ENCODE measurements around the gene TTN.

TTN gene

DNA sequence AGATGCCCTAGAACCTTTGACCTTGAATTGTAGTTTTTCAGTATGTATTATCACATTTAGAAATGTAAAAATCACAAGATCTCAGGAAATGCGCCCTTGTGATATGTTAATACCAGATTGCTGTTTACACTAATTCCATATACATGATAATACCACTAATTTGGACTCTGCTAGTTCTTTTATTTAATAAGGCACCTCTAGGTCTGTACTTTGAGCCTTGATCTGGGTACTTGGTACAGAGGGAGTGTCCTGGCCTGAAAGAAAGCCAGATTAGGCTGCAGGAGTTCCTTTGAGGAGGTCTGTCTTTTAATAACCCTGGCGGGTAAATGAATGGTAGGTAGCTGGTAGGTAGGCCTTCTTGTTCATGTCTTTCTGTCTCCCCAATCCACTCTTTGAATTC lies 300.7 kb downstream of the TTN start:
- no peaks in the 10 kb centered on the region for H3K27me3 ChIP-seq (ENCODE audit: insufficient read depth, insufficient read length)
- no peak overlapping the region for H3K4me3 ChIP-seq (ENCODE audit: insufficient read length, low read depth)
- H3K4me1 ChIP-seq (ENCODE audit: insufficient read depth, insufficient read length): peaks cover 3% of the 10 kb centered on the region
- H3K36me3 ChIP-seq (ENCODE audit: insufficient read depth, insufficient read length, low read length): peaks cover 29% of the 10 kb centered on the region
- no peak for DNase-seq (ENCODE audit: low read depth, low spot score)
- TF ChIP-seq ZNF274 (IDR thresholded peaks at IDR 0.05; ENCODE audit: low read depth, low read length) (no peak), YY1 (IDR thresholded peaks at IDR 0.05; ENCODE audit: insufficient read depth, insufficient read length) (no peak), SUZ12 (IDR thresholded peaks at IDR 0.05; ENCODE audit: extremely low read depth, insufficient read depth, insufficient read length) (no peak)
- H3K9me3 ChIP-seq (ENCODE audit: insufficient read depth, low read length): no peaks in the 10 kb centered on the region
- H3K9ac ChIP-seq (ENCODE audit: insufficient read length, low read depth): no peak overlapping the region

DNA sequence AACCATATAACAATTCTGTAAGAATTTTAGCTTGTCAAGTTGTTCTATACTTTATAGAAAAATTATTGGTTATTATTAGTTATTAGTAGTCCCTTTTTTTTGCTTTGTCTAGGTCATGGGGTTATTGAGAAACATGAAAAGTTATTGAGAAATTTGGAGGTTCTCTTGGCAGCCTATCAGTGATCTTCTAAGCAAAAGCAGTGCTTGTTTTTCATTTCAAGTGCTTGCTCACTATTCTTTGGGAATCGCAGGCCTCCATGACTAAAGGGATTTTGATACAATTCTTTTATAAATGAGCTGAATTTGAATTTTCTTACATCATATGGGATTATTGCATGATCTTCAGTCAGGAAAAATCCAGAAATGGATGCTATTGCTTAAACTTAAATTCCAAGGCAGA lies 301.1 kb downstream of the TTN start:
- Histone ChIP-seq H3K36me3 (ENCODE audit: insufficient read depth, insufficient read length, low read length) (peaks cover 30% of the 10 kb centered on the region), H3K9me3 (ENCODE audit: insufficient read depth, low read length) (no peaks in the 10 kb centered on the region), H3K9ac (ENCODE audit: insufficient read length, low read depth) (no peak overlapping the region), H3K4me1 (ENCODE audit: insufficient read depth, insufficient read length) (peaks cover 3% of the 10 kb centered on the region), H3K4me3 (ENCODE audit: insufficient read length, low read depth) (no peak overlapping the region), H3K27me3 (ENCODE audit: insufficient read depth, insufficient read length) (no peaks in the 10 kb centered on the region)
- no peak for DNase-seq (ENCODE audit: low read depth, low spot score)
- TF ChIP-seq YY1 (IDR thresholded peaks at IDR 0.05; ENCODE audit: insufficient read depth, insufficient read length) (no peak), SUZ12 (IDR thresholded peaks at IDR 0.05; ENCODE audit: extremely low read depth, insufficient read depth, insufficient read length) (no peak), ZNF274 (IDR thresholded peaks at IDR 0.05; ENCODE audit: low read depth, low read length) (no peak)

DNA sequence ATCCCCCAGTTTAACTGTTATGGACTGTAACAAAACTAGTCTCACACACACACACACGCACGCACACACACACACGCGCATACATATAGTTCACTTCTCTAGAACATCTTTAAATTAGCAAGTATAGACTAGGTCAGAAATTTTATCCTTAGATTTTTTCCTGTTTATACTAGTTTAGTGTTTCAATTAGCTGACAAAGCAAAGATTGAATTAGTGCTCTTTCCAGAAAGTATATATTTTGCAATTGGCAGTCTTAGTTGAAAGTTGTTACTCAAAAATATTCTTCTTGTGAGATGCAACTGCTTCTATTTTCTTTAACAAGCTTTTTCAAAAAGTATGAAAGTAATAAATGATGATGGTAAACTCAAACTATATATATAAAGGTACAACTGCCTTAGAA lies 304.5 kb downstream of the TTN start:
- TF ChIP-seq YY1 (IDR thresholded peaks at IDR 0.05; ENCODE audit: insufficient read depth, insufficient read length) (no peak), ZNF274 (IDR thresholded peaks at IDR 0.05; ENCODE audit: low read depth, low read length) (no peak), SUZ12 (IDR thresholded peaks at IDR 0.05; ENCODE audit: extremely low read depth, insufficient read depth, insufficient read length) (no peak)
- peaks cover 48% of the 10 kb centered on the region for H3K36me3 ChIP-seq (ENCODE audit: insufficient read depth, insufficient read length, low read length)
- H3K9ac ChIP-seq (ENCODE audit: insufficient read length, low read depth): no peak overlapping the region
- H3K4me3 ChIP-seq (ENCODE audit: insufficient read length, low read depth): no peak overlapping the region
- no peak for DNase-seq (ENCODE audit: low read depth, low spot score)
- H3K4me1 ChIP-seq (ENCODE audit: insufficient read depth, insufficient read length): no peaks in the 10 kb centered on the region
- H3K9me3 ChIP-seq (ENCODE audit: insufficient read depth, low read length): no peaks in the 10 kb centered on the region
- no peaks in the 10 kb centered on the region for H3K27me3 ChIP-seq (ENCODE audit: insufficient read depth, insufficient read length)

DNA sequence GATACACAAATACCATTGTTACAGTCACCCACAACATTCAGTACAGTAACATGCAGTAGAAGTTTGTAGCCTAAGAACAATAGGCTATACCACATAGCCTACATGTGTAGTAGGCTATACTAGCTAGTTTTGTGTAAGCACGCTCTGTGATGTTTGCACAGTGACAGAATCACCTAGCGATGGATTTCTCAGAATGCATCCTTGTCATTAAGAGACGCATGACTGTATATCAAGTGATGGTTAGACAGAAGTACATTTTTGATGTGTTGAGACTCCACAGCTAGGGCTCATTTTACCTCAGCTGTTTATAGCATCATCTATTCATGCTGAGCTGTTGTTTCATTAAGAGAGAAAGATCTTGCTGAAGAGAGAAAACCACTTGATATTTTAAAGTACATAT lies 307.6 kb downstream of the TTN start:
- DNase-seq (ENCODE audit: low read depth, low spot score): no peak
- TF ChIP-seq YY1 (IDR thresholded peaks at IDR 0.05; ENCODE audit: insufficient read depth, insufficient read length) (no peak), ZNF274 (IDR thresholded peaks at IDR 0.05; ENCODE audit: low read depth, low read length) (no peak), SUZ12 (IDR thresholded peaks at IDR 0.05; ENCODE audit: extremely low read depth, insufficient read depth, insufficient read length) (no peak)
- H3K27me3 ChIP-seq (ENCODE audit: insufficient read depth, insufficient read length): no peaks in the 10 kb centered on the region
- H3K9me3 ChIP-seq (ENCODE audit: insufficient read depth, low read length): no peaks in the 10 kb centered on the region
- no peak overlapping the region for H3K9ac ChIP-seq (ENCODE audit: insufficient read length, low read depth)
- no peaks in the 10 kb centered on the region for H3K4me1 ChIP-seq (ENCODE audit: insufficient read depth, insufficient read length)
- H3K4me3 ChIP-seq (ENCODE audit: insufficient read length, low read depth): no peak overlapping the region
- H3K36me3 ChIP-seq (ENCODE audit: insufficient read depth, insufficient read length, low read length): peaks cover 62% of the 10 kb centered on the region

DNA sequence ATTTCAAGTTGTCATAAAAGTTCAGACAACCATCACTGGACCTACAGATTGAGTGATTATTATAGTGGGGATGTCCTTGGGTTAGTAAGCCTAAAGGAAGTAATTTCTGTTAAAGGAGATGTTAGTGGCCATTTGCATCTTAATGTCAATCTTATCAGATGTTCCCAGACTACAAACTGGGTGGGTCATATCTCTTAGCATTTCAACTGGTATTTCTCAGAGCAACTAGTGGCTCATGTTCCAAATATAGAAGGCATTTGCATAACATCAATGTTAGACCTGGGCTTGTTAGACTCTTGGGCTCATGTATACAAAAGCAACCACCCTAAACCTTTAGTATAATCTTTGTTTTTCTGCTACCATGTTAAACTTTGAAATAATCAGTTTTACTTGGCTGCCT lies 309.1 kb downstream of the TTN start:
- Histone ChIP-seq H3K36me3 (ENCODE audit: insufficient read depth, insufficient read length, low read length) (peaks cover 64% of the 10 kb centered on the region), H3K9ac (ENCODE audit: insufficient read length, low read depth) (no peak overlapping the region), H3K9me3 (ENCODE audit: insufficient read depth, low read length) (no peaks in the 10 kb centered on the region), H3K27me3 (ENCODE audit: insufficient read depth, insufficient read length) (no peaks in the 10 kb centered on the region), H3K4me1 (ENCODE audit: insufficient read depth, insufficient read length) (no peaks in the 10 kb centered on the region), H3K4me3 (ENCODE audit: insufficient read length, low read depth) (no peak overlapping the region)
- TF ChIP-seq SUZ12 (IDR thresholded peaks at IDR 0.05; ENCODE audit: extremely low read depth, insufficient read depth, insufficient read length) (no peak), ZNF274 (IDR thresholded peaks at IDR 0.05; ENCODE audit: low read depth, low read length) (no peak), YY1 (IDR thresholded peaks at IDR 0.05; ENCODE audit: insufficient read depth, insufficient read length) (no peak)
- no peak for DNase-seq (ENCODE audit: low read depth, low spot score)

DNA sequence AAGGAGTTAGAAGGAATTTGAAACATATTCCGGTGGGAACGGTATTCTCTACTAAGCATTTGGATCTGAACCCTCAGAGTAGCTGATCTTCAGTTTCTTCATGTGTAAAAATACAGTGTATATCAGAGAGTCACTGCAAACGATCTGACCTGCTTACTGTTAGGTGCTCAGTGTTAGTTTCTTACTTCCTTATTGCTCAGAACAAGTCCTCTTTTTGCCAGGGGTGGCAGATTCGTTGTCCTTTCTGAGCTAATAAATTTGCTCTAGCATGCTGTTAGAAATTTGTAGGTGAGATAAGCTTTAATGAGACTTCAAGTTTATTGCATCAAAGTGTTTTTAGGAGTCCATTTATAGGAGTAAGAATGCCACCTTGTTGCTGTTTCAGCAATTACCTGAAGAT lies 311.2 kb downstream of the TTN start:
- H3K36me3 ChIP-seq (ENCODE audit: insufficient read depth, insufficient read length, low read length): peaks cover 56% of the 10 kb centered on the region

DNA sequence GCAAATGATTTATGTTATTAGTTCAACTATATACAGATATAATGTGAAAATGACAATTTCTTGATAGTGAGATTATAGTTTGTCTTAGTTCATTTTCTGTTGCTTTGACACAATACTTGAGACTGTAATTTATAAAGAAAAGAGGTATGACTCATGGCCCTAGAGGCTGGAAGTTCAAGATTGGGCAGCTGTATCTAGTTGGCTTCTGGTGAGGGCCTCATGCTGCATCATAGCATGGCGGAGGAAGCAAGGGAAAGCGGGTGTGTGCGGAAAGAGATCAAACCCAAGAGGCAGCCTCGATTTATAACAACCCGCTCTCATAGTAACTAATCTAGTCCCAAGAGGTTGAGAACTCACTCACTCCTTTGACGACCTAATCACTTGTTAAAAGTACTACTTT lies 315.6 kb downstream of the TTN start:
- Histone ChIP-seq H3K9ac (ENCODE audit: insufficient read length, low read depth) (no peak overlapping the region), H3K36me3 (ENCODE audit: insufficient read depth, insufficient read length, low read length) (peaks cover 42% of the 10 kb centered on the region), H3K27me3 (ENCODE audit: insufficient read depth, insufficient read length) (no peaks in the 10 kb centered on the region), H3K4me1 (ENCODE audit: insufficient read depth, insufficient read length) (no peaks in the 10 kb centered on the region), H3K9me3 (ENCODE audit: insufficient read depth, low read length) (no peaks in the 10 kb centered on the region), H3K4me3 (ENCODE audit: insufficient read length, low read depth) (no peak overlapping the region)
- TF ChIP-seq ZNF274 (IDR thresholded peaks at IDR 0.05; ENCODE audit: low read depth, low read length): no peak
- TF ChIP-seq SUZ12 (IDR thresholded peaks at IDR 0.05; ENCODE audit: extremely low read depth, insufficient read depth, insufficient read length): no peak
- no peak for TF ChIP-seq YY1 (IDR thresholded peaks at IDR 0.05; ENCODE audit: insufficient read depth, insufficient read length)
- DNase-seq (ENCODE audit: low read depth, low spot score): no peak

More for the DNA sequence above, 311.2 kb downstream of the TTN start:
- TF ChIP-seq SUZ12 (IDR thresholded peaks at IDR 0.05; ENCODE audit: extremely low read depth, insufficient read depth, insufficient read length) (no peak), ZNF274 (IDR thresholded peaks at IDR 0.05; ENCODE audit: low read depth, low read length) (no peak), YY1 (IDR thresholded peaks at IDR 0.05; ENCODE audit: insufficient read depth, insufficient read length) (no peak)
- no peaks in the 10 kb centered on the region for H3K4me1 ChIP-seq (ENCODE audit: insufficient read depth, insufficient read length)
- no peak for DNase-seq (ENCODE audit: low read depth, low spot score)
- H3K27me3 ChIP-seq (ENCODE audit: insufficient read depth, insufficient read length): no peaks in the 10 kb centered on the region
- H3K9me3 ChIP-seq (ENCODE audit: insufficient read depth, low read length): no peaks in the 10 kb centered on the region
- H3K9ac ChIP-seq (ENCODE audit: insufficient read length, low read depth): no peak overlapping the region
- H3K4me3 ChIP-seq (ENCODE audit: insufficient read length, low read depth): no peak overlapping the region

Measured in NT2/D1 (cell line).